HG03095 (cell line): ENCODE data around the gene WDFY2.
A peak's percentile ranks its signal among the peaks of the same experiment; 100 is the strongest.
"Not testable (repeated sequence)": the region's sequence is repeated elsewhere in the genome, so short reads cannot be mapped to it uniquely, and the experiment has no call there.

Experiments used
- ATAC-seq: cut with Tn5 transposase; IDR thresholded peaks from one replicate; pipeline ENCODE4 v1.9.1; 2021; ENCODE audit warnings: moderate library complexity; ENCODE audit not compliant: unreplicated experiment

Gene WDFY2

GRCh38 chr13:51564252-51564651 is 20.0 kb upstream of the WDFY2 start:
- ATAC-seq, result no peak

GRCh38 chr13:51564671-51565070 is 19.6 kb upstream of the WDFY2 start:
- no peak for ATAC-seq

- not testable (repeated sequence) for ATAC-seq
Observed at GRCh38 chr13:51569001-51569400, 15.3 kb upstream of the WDFY2 start.

DNA sequence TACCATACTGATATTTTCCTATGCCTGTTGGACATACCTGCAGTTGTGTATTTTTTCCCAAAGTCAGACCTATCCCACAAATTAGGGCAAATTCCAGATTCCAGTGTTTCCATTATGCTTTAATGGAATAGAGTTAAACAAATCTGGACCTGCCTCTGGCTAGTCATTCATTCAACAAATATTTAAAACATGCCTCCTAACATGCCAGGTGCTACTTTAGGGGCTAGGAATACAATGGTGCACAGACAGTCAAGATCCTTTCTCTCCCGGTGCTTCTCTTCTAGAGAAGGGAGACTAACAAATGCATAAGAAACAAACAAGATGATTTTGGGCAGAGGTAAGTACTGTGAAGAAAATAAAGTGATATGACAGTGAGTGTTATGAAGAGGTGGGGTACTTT is 7.5 kb upstream of the WDFY2 start:
- ATAC-seq, result no peak

- ATAC-seq, result no peak
Observed at GRCh38 chr13:51577690-51578089, 6.6 kb upstream of the WDFY2 start.

DNA sequence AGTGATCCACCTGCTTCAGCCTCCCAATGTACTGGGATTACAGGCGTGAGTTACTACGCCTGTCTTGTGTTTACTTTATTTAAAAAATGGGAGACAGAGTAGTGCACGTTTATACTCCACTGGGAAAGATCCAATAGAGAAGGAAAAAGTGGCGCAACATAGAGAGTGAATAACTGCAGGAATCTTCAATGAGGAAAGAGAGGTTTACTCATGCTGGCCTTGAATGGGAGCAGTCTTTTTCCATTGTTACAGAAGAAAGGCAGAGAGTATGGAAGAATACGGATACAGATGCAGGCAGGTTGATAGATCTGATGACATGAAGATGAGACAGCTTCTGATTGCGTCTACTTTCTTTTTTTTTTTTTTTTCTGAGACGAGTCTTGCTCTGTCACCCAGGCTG is 4.6 kb upstream of the WDFY2 start:
- ATAC-seq, result no peak

DNA sequence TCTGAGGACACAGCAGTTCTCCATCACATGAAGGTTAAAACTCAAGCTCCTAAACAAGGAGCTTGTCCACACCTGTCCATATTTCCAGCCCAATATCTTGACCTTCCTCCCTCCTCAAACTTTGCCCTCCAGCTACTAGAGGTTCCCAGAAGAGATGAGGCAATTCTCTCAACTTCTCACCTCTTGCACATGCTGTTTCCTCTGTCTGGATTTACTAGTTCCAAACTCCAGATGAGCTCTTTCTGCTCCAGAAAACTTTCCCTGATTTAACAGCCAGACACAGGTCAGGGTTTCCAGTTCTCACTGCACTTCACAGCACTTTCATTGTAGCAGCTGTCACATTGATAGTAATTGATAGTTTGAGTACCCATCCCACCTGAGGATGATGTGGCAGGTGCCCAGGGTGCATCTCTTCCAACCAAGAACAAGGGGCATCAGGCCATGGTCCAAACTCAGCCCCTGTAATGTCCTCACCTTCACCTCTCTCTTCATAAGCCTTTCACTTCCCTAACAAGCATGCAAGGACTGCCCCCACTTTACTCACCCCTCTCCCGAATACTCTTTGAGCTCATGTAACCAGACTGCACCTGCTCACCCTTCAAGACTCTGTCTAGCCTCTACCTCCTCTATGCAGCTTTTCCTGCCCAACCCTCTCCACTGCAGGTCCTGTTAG is 3.0 kb upstream of the WDFY2 start:
- no peak for ATAC-seq

DNA sequence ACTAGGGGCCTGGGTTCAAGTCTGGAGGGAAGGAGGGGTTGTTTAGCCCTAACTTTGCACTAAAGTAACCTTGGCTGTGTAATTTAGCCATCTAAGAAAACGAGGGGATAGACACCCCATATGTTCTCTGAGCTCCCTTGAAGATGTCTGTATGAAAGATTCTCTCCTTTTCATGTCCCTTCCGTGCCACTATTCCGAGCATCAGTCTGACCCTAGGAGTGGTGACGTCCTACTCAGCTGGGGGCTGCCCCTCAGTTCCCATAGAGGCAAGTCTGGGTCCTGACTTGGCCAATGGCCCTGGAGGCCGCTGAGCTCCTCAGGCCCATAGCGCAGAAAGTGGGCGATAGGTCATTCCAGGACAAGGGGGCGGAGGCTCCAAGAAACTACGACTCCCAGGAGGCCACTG is 790 bp upstream of the WDFY2 start:
- ATAC-seq, result no peak

DNA sequence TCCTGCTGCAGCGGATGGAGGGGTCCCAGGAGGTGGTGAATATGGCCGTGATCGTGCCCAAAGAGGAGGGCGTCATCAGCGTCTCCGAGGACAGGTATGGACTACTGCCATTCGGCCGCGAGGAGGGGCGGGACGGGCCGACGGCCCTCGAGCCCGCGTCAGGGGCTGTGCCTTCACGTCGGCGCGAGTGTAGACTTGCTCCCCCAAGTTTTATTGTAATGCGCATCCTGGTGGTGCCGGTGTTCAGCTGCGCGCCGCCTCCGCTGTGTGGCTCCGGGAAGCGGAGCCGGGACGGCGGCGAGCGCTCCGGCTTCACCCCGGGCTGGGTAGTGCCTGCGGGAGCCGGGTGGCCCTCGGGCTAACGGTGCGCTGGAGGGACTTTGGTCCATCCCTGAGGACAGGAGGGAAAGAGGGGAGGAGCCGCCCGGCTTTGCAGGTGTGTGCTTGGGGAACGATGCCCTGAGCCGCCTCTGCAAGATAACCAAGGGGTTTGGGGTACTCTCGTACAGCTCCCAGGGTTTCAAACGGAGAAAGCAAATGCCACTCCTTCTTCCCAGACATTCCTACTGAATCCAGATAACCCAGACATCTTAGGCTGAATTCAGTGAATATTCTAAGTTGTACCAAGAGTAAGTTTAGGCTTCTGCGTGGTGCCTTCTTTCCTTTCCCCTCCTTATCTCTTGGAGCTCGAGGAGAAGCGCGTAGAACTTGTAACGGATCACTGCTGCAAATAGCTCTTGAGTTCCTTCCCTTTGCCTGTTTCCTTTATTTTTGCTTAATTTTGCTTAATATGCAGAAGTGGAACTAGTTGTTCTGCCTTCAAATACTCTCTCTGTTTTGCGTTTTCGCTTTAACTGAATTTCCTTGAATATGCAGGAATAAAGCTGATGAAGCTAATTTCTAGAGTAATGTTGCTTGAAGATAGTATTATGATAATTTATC is 740 bp downstream of the WDFY2 start:
- peak; percentile 22 for ATAC-seq

- ATAC-seq, result no peak
Observed at GRCh38 chr13:51585696-51586095, 1.4 kb downstream of the WDFY2 start.

GRCh38 chr13:51587372-51587771 is 3.1 kb downstream of the WDFY2 start:
- no peak for ATAC-seq

GRCh38 chr13:51588406-51588949 is 4.2 kb downstream of the WDFY2 start:
- ATAC-seq, result no peak

GRCh38 chr13:51589793-51590192 is 5.5 kb downstream of the WDFY2 start:
- no peak for ATAC-seq

DNA sequence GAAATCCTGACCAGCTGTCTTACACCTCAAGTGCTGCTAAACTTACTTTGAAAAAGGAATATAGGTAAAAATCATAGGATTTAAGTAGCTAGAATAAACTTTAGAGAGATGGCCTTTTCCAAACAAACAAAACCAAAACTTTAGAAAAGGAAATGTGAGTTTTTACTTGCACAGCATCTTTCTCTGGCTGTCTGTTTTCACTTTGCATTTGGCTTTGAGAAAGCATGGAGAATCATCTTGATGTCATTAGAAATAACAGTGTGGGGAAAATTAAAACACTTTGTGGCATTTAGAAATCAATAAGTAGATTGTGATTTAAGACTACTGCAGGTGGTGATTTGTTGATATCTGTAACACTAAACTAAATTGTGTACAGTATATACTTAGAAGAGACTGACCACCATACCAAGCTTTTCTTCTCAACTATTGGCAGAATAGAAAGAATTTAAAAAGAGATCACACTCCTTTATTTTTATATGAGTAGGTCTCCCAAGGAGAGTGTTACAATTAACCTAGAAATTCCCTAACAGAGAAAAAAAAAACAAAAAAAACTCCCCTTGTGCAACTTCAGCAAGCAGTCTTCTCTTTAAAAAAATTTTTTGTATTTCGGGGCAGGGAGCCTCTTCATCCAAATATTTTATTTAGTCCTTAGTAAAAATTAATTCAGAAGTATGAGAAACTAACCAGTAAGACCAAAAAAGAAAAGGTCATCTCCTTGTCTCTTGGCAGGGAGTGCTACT is 6.1 kb downstream of the WDFY2 start:
- no peak for ATAC-seq

DNA sequence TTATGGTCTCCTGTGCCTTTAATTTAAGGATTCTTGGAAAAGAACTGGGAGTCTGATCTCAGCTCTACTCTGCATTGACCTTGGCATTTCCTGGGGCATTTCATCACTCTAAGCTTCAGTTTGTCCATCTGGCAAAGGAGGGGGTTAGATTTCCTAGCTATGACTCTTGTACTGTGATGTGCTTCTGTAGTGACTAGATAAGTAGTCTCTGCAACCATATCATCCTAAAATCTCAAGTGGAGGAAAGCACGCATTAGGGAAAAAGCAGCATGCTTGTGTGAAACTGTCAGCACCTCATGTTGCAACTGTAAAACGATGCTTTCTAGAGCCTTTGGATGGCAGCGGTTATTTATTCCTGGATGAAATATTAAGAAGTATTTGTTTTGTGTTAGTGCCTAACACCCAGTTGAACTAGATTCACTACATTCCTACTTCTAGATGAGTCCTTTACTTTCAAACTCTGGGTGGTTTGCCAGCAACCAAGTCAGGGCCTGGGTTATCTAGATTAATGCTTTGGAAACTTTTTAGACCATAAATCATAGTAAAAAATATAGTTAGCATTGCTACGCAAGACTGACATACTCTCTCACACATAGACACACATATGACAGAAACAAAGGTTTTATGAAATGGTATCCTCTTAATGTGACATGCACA is 6.8 kb downstream of the WDFY2 start:
- no peak for ATAC-seq

DNA sequence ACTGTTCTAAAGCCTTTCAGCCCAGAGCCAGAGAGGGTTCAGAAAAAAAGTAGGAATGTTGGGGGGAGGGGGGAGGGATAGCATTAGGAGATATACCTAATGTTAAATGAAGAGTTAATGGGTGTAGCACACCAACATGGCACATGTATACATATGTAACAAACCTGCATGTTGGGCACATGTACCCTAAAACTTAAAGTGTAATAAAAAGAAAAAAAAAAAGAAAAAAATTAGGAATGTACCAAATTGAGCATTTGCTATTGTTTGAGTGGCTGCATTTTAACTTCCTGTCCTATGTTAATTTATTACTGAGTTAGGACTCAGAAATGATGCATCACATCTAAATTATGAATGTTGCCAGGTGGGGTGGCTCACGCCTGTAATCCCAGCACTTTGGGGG is 7.7 kb downstream of the WDFY2 start:
- not testable (repeated sequence) for ATAC-seq

GRCh38 chr13:51594432-51594831 is 10.2 kb downstream of the WDFY2 start:
- ATAC-seq, result no peak

- no peak for ATAC-seq
Observed at GRCh38 chr13:51595416-51595815, 11.2 kb downstream of the WDFY2 start.

GRCh38 chr13:51596541-51596940 is 12.3 kb downstream of the WDFY2 start:
- no peak for ATAC-seq

- ATAC-seq, result no peak
Observed at GRCh38 chr13:51599444-51600176, 15.3 kb downstream of the WDFY2 start.
